ENCODE results near the gene SMYD4. TPM values are rescaled to one million over a fixed set of nuclear protein-coding genes. Genes with fewer than 3 reads are reported as not detected.
"Not testable (repeated sequence)": the region's sequence is repeated elsewhere in the genome, so short reads cannot be mapped to it uniquely, and the experiment has no call there.

The SMYD4 gene
- total and polyA plus RNA-seq, 5 donors, result 6.5 to 14.6 (median 11.0) TPM

GRCh38 chr17:1766382-1767135, 63.1 kb downstream of the SMYD4 start:
- no peaks in the 10 kb centered on the region for H3K27me3 ChIP-seq (ENCODE audit: control insufficient read depth, insufficient read depth)
- intact Hi-C loops (cut with DNase I), result no loop called here
- WGBS, result 69% methylated on average over 21 of the region's 21 CpGs
- H3K27ac ChIP-seq (ENCODE audit: low read length), result no peak overlapping the region
- H3K4me3 ChIP-seq (ENCODE audit: low read length), result no peak overlapping the region
- DNase-seq (peak; percentile 73 to 90 (median 87)), ATAC-seq (peak in 1 of 2 donors; percentile 14)
- no peaks in the 10 kb centered on the region for H3K9me3 ChIP-seq (ENCODE audit: control insufficient read depth, low read length)
- H3K4me1 ChIP-seq (ENCODE audit: control insufficient read depth, insufficient read depth, low read length), result peaks cover 3% of the 10 kb centered on the region

GRCh38 chr17:1765576-1765975, 64.1 kb downstream of the SMYD4 start:
- Histone ChIP-seq H3K27me3 (ENCODE audit: control insufficient read depth, insufficient read depth) (no peaks in the 10 kb centered on the region), H3K4me3 (ENCODE audit: low read length) (no peak overlapping the region), H3K9me3 (ENCODE audit: control insufficient read depth, low read length) (no peaks in the 10 kb centered on the region), H3K4me1 (ENCODE audit: control insufficient read depth, insufficient read depth, low read length) (peaks cover 3% of the 10 kb centered on the region), H3K27ac (ENCODE audit: low read length) (no peak overlapping the region)
- no peak for ATAC-seq
- DNase-seq, result no peak
- intact Hi-C loops (cut with DNase I), result no loop called here
- WGBS, result 90% methylated on average over 3 of the region's 3 CpGs

- H3K27ac ChIP-seq (ENCODE audit: low read length), result peak overlapping the region; percentile 38
- H3K4me3 ChIP-seq (ENCODE audit: low read length); intact Hi-C loops (cut with DNase I); H3K4me1 ChIP-seq (ENCODE audit: control insufficient read depth, insufficient read depth, low read length); H3K9me3 ChIP-seq (ENCODE audit: control insufficient read depth, low read length); DNase-seq; ATAC-seq; H3K27me3 ChIP-seq (ENCODE audit: control insufficient read depth, insufficient read depth): not testable (repeated sequence)
- 84% methylated on average over 7 of the region's 7 CpGs for WGBS
These were observed 65.0 kb downstream of the SMYD4 start for GRCh38 chr17:1764705-1765104.

- ATAC-seq (peak; percentile 67 to 85), DNase-seq (peak; percentile 82 to 89 (median 88))
- H3K4me1 ChIP-seq (ENCODE audit: control insufficient read depth, insufficient read depth, low read length), result peaks cover 3% of the 10 kb centered on the region
- intact Hi-C loops (cut with DNase I), result no loop called here
- no peaks in the 10 kb centered on the region for H3K27me3 ChIP-seq (ENCODE audit: control insufficient read depth, insufficient read depth)
- WGBS, result 22% methylated on average over 11 of the region's 11 CpGs
- no peaks in the 10 kb centered on the region for H3K9me3 ChIP-seq (ENCODE audit: control insufficient read depth, low read length)
- no peak overlapping the region for H3K4me3 ChIP-seq (ENCODE audit: low read length)
- peak overlapping the region; percentile 38 for H3K27ac ChIP-seq (ENCODE audit: low read length)
These were observed 65.4 kb downstream of the SMYD4 start for GRCh38 chr17:1764284-1764683.

GRCh38 chr17:1762901-1763898, 66.5 kb downstream of the SMYD4 start:
- H3K4me3 ChIP-seq (ENCODE audit: low read length), result peak overlapping the region; percentile 59
- H3K4me1 ChIP-seq (ENCODE audit: control insufficient read depth, insufficient read depth, low read length), result peaks cover 3% of the 10 kb centered on the region
- DNase-seq, result peak; percentile 64 to 87 (median 74)
- no peaks in the 10 kb centered on the region for H3K27me3 ChIP-seq (ENCODE audit: control insufficient read depth, insufficient read depth)
- intact Hi-C loops (cut with DNase I), result no loop called here
- peak overlapping the region; percentile 38 for H3K27ac ChIP-seq (ENCODE audit: low read length)
- 53% methylated on average over 22 of the region's 22 CpGs for WGBS
- peak; percentile 39 to 57 for ATAC-seq
- no peaks in the 10 kb centered on the region for H3K9me3 ChIP-seq (ENCODE audit: control insufficient read depth, low read length)

- no peaks in the 10 kb centered on the region for H3K9me3 ChIP-seq (ENCODE audit: control insufficient read depth, low read length)
- H3K4me1 ChIP-seq (ENCODE audit: control insufficient read depth, insufficient read depth, low read length), result peaks cover 3% of the 10 kb centered on the region
- DNase-seq (peak; percentile 75 to 87 (median 86)), ATAC-seq (peak; percentile 53 to 62)
- 50% methylated on average over 21 of the region's 21 CpGs for WGBS
- no peaks in the 10 kb centered on the region for H3K27me3 ChIP-seq (ENCODE audit: control insufficient read depth, insufficient read depth)
- H3K27ac ChIP-seq (ENCODE audit: low read length), result peak overlapping the region; percentile 45
- peak overlapping the region; percentile 59 for H3K4me3 ChIP-seq (ENCODE audit: low read length)
- intact Hi-C loops (cut with DNase I), result no loop called here
These were observed 67.3 kb downstream of the SMYD4 start for GRCh38 chr17:1762233-1762900.

- WGBS, result 89% methylated on average over 5 of the region's 5 CpGs
- intact Hi-C loops (cut with DNase I), result no loop called here
- Histone ChIP-seq H3K27ac (ENCODE audit: low read length) (no peak overlapping the region), H3K27me3 (ENCODE audit: control insufficient read depth, insufficient read depth) (no peaks in the 10 kb centered on the region), H3K4me1 (ENCODE audit: control insufficient read depth, insufficient read depth, low read length) (peaks cover 3% of the 10 kb centered on the region), H3K9me3 (ENCODE audit: control insufficient read depth, low read length) (no peaks in the 10 kb centered on the region), H3K4me3 (ENCODE audit: low read length) (no peak overlapping the region)
- DNase-seq, result no peak
- ATAC-seq, result no peak
These were observed 70.2 kb downstream of the SMYD4 start for GRCh38 chr17:1759529-1759928.

- DNase-seq, result no peak
- Histone ChIP-seq H3K4me1 (ENCODE audit: control insufficient read depth, insufficient read depth, low read length) (no peaks in the 10 kb centered on the region), H3K27ac (ENCODE audit: low read length) (no peak overlapping the region), H3K4me3 (ENCODE audit: low read length) (no peak overlapping the region), H3K9me3 (ENCODE audit: control insufficient read depth, low read length) (no peaks in the 10 kb centered on the region), H3K27me3 (ENCODE audit: control insufficient read depth, insufficient read depth) (no peaks in the 10 kb centered on the region)
- intact Hi-C loops (cut with DNase I), result no loop called here
- no peak for ATAC-seq
- 63% methylated on average over 15 of the region's 15 CpGs for WGBS
These were observed 70.9 kb downstream of the SMYD4 start for GRCh38 chr17:1758807-1759206.

- intact Hi-C loops (cut with DNase I), result no loop called here
- Histone ChIP-seq H3K9me3 (ENCODE audit: control insufficient read depth, low read length) (no peaks in the 10 kb centered on the region), H3K4me3 (ENCODE audit: low read length) (no peak overlapping the region), H3K27me3 (ENCODE audit: control insufficient read depth, insufficient read depth) (no peaks in the 10 kb centered on the region), H3K4me1 (ENCODE audit: control insufficient read depth, insufficient read depth, low read length) (no peaks in the 10 kb centered on the region), H3K27ac (ENCODE audit: low read length) (no peak overlapping the region)
- DNase-seq (no peak), ATAC-seq (no peak)
- WGBS, result 62% methylated on average over 17 of the region's 17 CpGs
These were observed 73.9 kb downstream of the SMYD4 start for GRCh38 chr17:1755827-1756262.

GRCh38 chr17:1755252-1755826, 74.4 kb downstream of the SMYD4 start:
- DNase-seq, result peak in 1 of 3 donors; percentile 69
- peak in 1 of 2 donors; percentile 15 for ATAC-seq
- no peaks in the 10 kb centered on the region for H3K9me3 ChIP-seq (ENCODE audit: control insufficient read depth, low read length)
- WGBS, result 72% methylated on average over 20 of the region's 20 CpGs
- no peaks in the 10 kb centered on the region for H3K27me3 ChIP-seq (ENCODE audit: control insufficient read depth, insufficient read depth)
- no peak overlapping the region for H3K27ac ChIP-seq (ENCODE audit: low read length)
- no peaks in the 10 kb centered on the region for H3K4me1 ChIP-seq (ENCODE audit: control insufficient read depth, insufficient read depth, low read length)
- H3K4me3 ChIP-seq (ENCODE audit: low read length), result no peak overlapping the region
- intact Hi-C loops (cut with DNase I), result no loop called here

Measured in right cardiac atrium (tissue), 5 donors.